Diencephalon (tissue), 1 donor: ENCODE measurements around the gene TRPC5OS. TPM values are rescaled to one million over a fixed set of nuclear protein-coding genes. Genes with fewer than 3 reads are reported as not detected.

Source experiments
- total RNA-seq: library from RNA; depleted of rRNA; stranded (reverse); fragments of >200 nt; gene quantifications from one replicate; pipeline ENCODE4 v1.2.3, GENCODE V29; 2014

The TRPC5OS gene
- 0.23 TPM for total RNA-seq

GRCh38 chrX:111875881-111876280 lies at the start of gene TRPC5OS:
Gene TRPC5OS (plus strand): TSS chrX:111876181. CDS start chrX:111901850, 25,669 bp downstream.

Other genes with a start within 250 kb of the TRPC5OS start
- gene ALG13, start 195.0 kb upstream of the TRPC5OS start, total RNA-seq, result 55.6 TPM
- 15.7 TPM for gene TRPC5, start 206.6 kb downstream of the TRPC5OS start, total RNA-seq
- not detected for gene RTL4, start 206.8 kb downstream of the TRPC5OS start, total RNA-seq